HepG2 (cell line): ENCODE results near the gene QRICH2. TPM values are rescaled to one million over a fixed set of nuclear protein-coding genes. Genes with fewer than 3 reads are reported as not detected.

Experiments
- ATAC-seq: fragments of 200-7000 bp; cut with Tn5 transposase; 3 replicates; pipeline ENCODE4 v1.9.1; 2020; ENCODE audit warnings: mild to moderate bottlenecking, moderate library complexity
- BruUV-seq: library from RNA; stranded (reverse); fragments of 400-500 nt; replicated peaks from 2 replicates; lab custom pipeline; 2021; lab: Mats Ljungman, UMichigan
- CTCF ChIA-PET: fragments of 300-600 bp; formaldehyde crosslinking; extraction: SDS; loops from one replicate; lab custom pipeline; 2021; ENCODE audit warnings: low total read pairs, inconsistent platforms, low intra/inter-chr PET ratio; lab: Yijun Ruan, JAX
- POLR2A ChIA-PET: fragments of 350-600 bp; sonication (Branson Sonifier 250); formaldehyde crosslinking; loops from one replicate; lab custom pipeline; 2020; ENCODE audit warnings: antibody characterized with exemption, inconsistent platforms; lab: Yijun Ruan, JAX
- DNase-seq: peaks from one replicate; pipeline ENCODE4 v3.0.0-alpha.2; 2015; ENCODE audit warnings: low spot score
- FAIRE-seq: peaks from 3 replicates; lab custom pipeline; 2011; peaks lifted over from hg19 to GRCh38; lab: Jason Lieb, UNC
- H2AFZ ChIP-seq: one replicate; pipeline ENCODE4 v1.6.1; 2011; ENCODE audit warnings: low read length, inconsistent platforms
- H3K27ac ChIP-seq: fragments of 300-600 bp; 3 replicates; pipeline ENCODE4 v1.8.0; 2011; ENCODE audit warnings: mixed run types, mild to moderate bottlenecking, mixed read lengths, low read length, inconsistent platforms; ENCODE audit not compliant: insufficient read depth; ENCODE audit errors: extremely low read length
- H3K27me3 ChIP-seq, 2 experiments: fragments of 200-600 bp in 1 of 2; 2 replicates in 1 of 2; 3 replicates in 1 of 2; pipeline versions ENCODE4 v1.6.0 to v1.8.0; 2011; ENCODE audit warnings: low read length in 2 of 2, mild to moderate bottlenecking in 2 of 2, moderate library complexity in 2 of 2, inconsistent platforms in 1 of 2; ENCODE audit not compliant: insufficient read depth in 2 of 2, control insufficient read depth in 1 of 2
- H3K36me3 ChIP-seq, 2 experiments: fragments of 200-600 bp in 1 of 2; replicated peaks in 1 of 2; 2 replicates in 1 of 2; 3 replicates in 1 of 2; pipeline versions ENCODE4 v1.5.1 to v1.8.0; 2011; ENCODE audit warnings: low read length in 2 of 2, inconsistent platforms in 1 of 2; ENCODE audit not compliant: insufficient read depth in 2 of 2, control insufficient read depth in 1 of 2
- H3K4me1 ChIP-seq: 2 replicates; pipeline ENCODE4 v1.5.1; 2012; ENCODE audit warnings: low read length, inconsistent platforms; ENCODE audit not compliant: insufficient read depth
- H3K4me2 ChIP-seq: 2 replicates; pipeline ENCODE4 v1.6.0; 2011; ENCODE audit warnings: low read depth, low read length, inconsistent platforms
- H3K4me3 ChIP-seq, 3 experiments: fragments of 200-600 bp in 1 of 3; sonication (generic), shearing (Covaris generic) in 1 of 3; replicated peaks in 1 of 3; 2 replicates each; pipeline ENCODE4 v1.5.1; 2011 to 2016; ENCODE audit warnings: low read length in 3 of 3, inconsistent platforms in 2 of 3, low read depth in 2 of 3, mild to moderate bottlenecking in 2 of 3, control low read depth in 1 of 3, mixed read lengths in 1 of 3; ENCODE audit not compliant: insufficient read depth in 1 of 3
- H3K79me2 ChIP-seq: one replicate; pipeline ENCODE4 v1.6.1; 2011; ENCODE audit warnings: low read length, inconsistent platforms; ENCODE audit not compliant: insufficient read depth
- H3K9ac ChIP-seq: 2 replicates; pipeline ENCODE4 v1.6.0; 2011; ENCODE audit warnings: mild to moderate bottlenecking, low read depth, low read length, inconsistent platforms; ENCODE audit not compliant: insufficient read depth
- H3K9me3 ChIP-seq: 2 replicates; pipeline ENCODE4 v1.5.1; 2012; ENCODE audit warnings: mild to moderate bottlenecking, low read length
- H4K20me1 ChIP-seq: 2 replicates; pipeline ENCODE4 v1.6.0; 2011; ENCODE audit warnings: inconsistent platforms, mild to moderate bottlenecking, low read length, moderate library complexity; ENCODE audit not compliant: insufficient read depth
- EHMT2 ChIP-seq: fragments of 200-600 bp; sonication (generic); IDR thresholded peaks from 2 replicates; pipeline ENCODE4 v1.7.0; 2017; ENCODE audit warnings: antibody characterized with exemption, low read depth, low read length, borderline replicate concordance
- ELF4 ChIP-seq: sonication (generic); formaldehyde crosslinking; IDR thresholded peaks from 2 replicates; pipeline ENCODE4 v1.5.0; 2020; ENCODE audit warnings: missing genetic modification reagents, mild to moderate bottlenecking, moderate library complexity, borderline replicate concordance
- GTF3A ChIP-seq: sonication (generic); formaldehyde crosslinking; conservative IDR thresholded peaks from 2 replicates; pipeline ENCODE4 v1.4.0; 2020; ENCODE audit warnings: mild to moderate bottlenecking, missing genetic modification reagents
- JUNB ChIP-seq: sonication (generic); formaldehyde crosslinking; IDR thresholded peaks from 2 replicates; pipeline ENCODE4 v1.8.0; 2022; ENCODE audit warnings: missing genetic modification reagents, mild to moderate bottlenecking, borderline replicate concordance
- KLF9 ChIP-seq: IDR thresholded peaks from 2 replicates; pipeline ENCODE4 v1.6.1; 2016; ENCODE audit warnings: low read depth
- MTF2 ChIP-seq: sonication (generic); formaldehyde crosslinking; IDR thresholded peaks from 2 replicates; pipeline ENCODE4 v1.5.0; 2020; ENCODE audit warnings: missing genetic modification reagents, borderline replicate concordance
- THYN1 ChIP-seq: sonication (generic); formaldehyde crosslinking; IDR thresholded peaks from 2 replicates; pipeline ENCODE4 v1.8.1; 2023; ENCODE audit warnings: low read depth, mild to moderate bottlenecking, moderate library complexity, missing genetic modification reagents, borderline replicate concordance
- ZMYM2 ChIP-seq: sonication (generic); formaldehyde crosslinking; IDR thresholded peaks from 2 replicates; pipeline ENCODE4 v1.8.0; 2022; ENCODE audit warnings: mild to moderate bottlenecking, missing genetic modification reagents
- ZNF550 ChIP-seq: sonication (generic); formaldehyde crosslinking; IDR thresholded peaks from 2 replicates; pipeline ENCODE4 v1.4.0; 2020; ENCODE audit warnings: mild to moderate bottlenecking, missing genetic modification reagents, borderline replicate concordance
- ZZZ3 ChIP-seq: sonication (generic); formaldehyde crosslinking; IDR thresholded peaks from 2 replicates; pipeline ENCODE4 v1.4.0; 2020; ENCODE audit warnings: missing genetic modification reagents, mild to moderate bottlenecking, borderline replicate concordance
- whole genome bisulfite sequencing: methylation state at CpG from one replicate; pipeline ENCODE4 v1.1.6; 2017; ENCODE audit warnings: low lambda C conversion rate; 5-methylcytosine and 5-hydroxymethylcytosine counted together
- in situ Hi-C: cut with HindIII; loops from 2 replicates; pipeline ENCODE4 v1.10.0; 2017; ENCODE audit warnings: low pct_unique_long_range_greater_than_20kb; ENCODE audit not compliant: extremely low pct_ligation_motif_present
- intact Hi-C: fragments of 100-400 bp; cut with micrococcal nuclease; formaldehyde crosslinking; loops from one replicate; pipeline ENCODE4 v1.10.0; 2022; ENCODE audit not compliant: unreplicated experiment
- polyA plus RNA-seq, 8 experiments: library from polyadenylated mRNA; depleted of rRNA in 3 of 8; stranded (reverse) in 7 of 8; unstranded in 1 of 8; fragments of >200 nt; fragmentation: Illumina TruSeq in 4 of 8; extraction: Trizol in 4 of 8; gene quantifications; 2 replicates each; pipeline versions ENCODE4 v1.2.1 to v1.2.3, GENCODE V29; 2011 to 2016; ENCODE audit warnings: low read depth in 4 of 8, missing spikeins in 1 of 8, mixed read lengths in 1 of 8; ENCODE audit not compliant: insufficient read depth in 1 of 8
- total RNA-seq, 5 experiments: library from RNA; depleted of rRNA; stranded (reverse); fragments of >200 nt; fragmentation: Illumina TruSeq; extraction: Trizol; gene quantifications; 2 replicates each; pipeline ENCODE4 v1.2.3, GENCODE V29; 2016; ENCODE audit warnings: low read depth in 1 of 5
- TF ChIP-seq, protein P1 (sequence below): sonication (generic); formaldehyde crosslinking; IDR thresholded peaks from 2 replicates; pipeline ENCODE4 v1.4.0; 2020; ENCODE audit warnings: mild to moderate bottlenecking, missing genetic modification reagents, borderline replicate concordance

The QRICH2 gene
- total and polyA plus RNA-seq, 2 of the 13 experiments (the other 11 are each of a cell fraction or from before 2014, with no cell fraction given): 3.7 to 5.7 TPM

DNA sequence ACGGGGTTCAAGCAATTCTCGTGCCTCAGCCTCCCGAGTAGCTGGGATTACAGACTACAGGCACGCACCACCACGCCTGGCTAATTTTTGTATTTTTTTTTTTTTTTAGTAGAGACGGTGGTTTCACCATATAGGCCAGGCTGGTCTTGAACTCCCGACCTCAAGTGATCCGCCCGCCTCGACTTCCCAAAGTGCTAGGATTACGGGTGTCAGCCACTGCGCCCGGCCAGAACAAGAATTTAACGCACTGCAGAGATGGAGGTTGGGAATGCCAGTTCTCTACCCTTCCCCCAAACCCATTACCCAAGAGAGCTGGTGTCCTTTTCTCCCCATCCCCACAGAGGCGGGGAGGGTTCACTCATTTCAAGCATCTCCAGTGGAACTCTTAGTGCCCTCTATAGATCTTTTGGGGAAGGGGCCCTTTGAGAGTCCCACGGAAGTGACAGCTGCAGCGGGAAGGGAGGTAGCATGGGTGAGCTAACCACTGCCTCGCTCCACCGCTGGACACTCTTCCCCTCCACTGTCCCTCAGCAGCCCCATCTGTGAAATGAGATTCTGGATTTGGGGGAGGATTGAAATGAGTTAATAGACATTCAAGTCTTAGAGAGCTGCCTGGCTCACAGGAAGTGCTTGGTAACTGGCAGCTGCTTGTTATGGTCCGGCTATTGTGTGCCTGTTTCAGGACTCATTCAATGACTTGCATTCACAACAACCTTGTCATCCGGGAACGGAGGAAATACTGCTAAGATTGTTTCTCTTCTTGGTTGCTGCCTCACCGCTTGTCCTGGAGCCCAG lies 46.5 kb downstream of the QRICH2 start:
- peaks cover 72% of the 10 kb centered on the region for H3K4me1 ChIP-seq
- peaks cover 5% of the 10 kb centered on the region for H3K79me2 ChIP-seq
- H3K4me3 ChIP-seq: no peak overlapping the region
- no peaks in the 10 kb centered on the region for H3K27me3 ChIP-seq
- WGBS: 86% methylated on average over 23 of the region's 23 CpGs
- no peak overlapping the region for H3K9ac ChIP-seq
- H3K36me3 ChIP-seq: no peaks in the 10 kb centered on the region
- H3K4me2 ChIP-seq: no peak overlapping the region
- no peak for FAIRE-seq
- ChIA-PET CTCF (no interaction called here), POLR2A (interaction anchor here (1.0 to 5.6 kb wide), 5 partner anchors 10 to 115 kb away, joined by 3 to 51 read pairs (median 8); no protein-coding TSS in a partner anchor)
- in situ Hi-C loops (no loop called here), intact Hi-C loops (no loop called here)
- H3K27ac ChIP-seq: no peak overlapping the region
- no peaks in the 10 kb centered on the region for H4K20me1 ChIP-seq
- BruUV-seq: no TSS peak
- no peak for TF ChIP-seq EHMT2
- TF ChIP-seq MTF2 (CRISPR knock-in tag): no peak
- TF ChIP-seq ZNF550 (CRISPR knock-in tag): no peak
- TF ChIP-seq, protein P1, sequence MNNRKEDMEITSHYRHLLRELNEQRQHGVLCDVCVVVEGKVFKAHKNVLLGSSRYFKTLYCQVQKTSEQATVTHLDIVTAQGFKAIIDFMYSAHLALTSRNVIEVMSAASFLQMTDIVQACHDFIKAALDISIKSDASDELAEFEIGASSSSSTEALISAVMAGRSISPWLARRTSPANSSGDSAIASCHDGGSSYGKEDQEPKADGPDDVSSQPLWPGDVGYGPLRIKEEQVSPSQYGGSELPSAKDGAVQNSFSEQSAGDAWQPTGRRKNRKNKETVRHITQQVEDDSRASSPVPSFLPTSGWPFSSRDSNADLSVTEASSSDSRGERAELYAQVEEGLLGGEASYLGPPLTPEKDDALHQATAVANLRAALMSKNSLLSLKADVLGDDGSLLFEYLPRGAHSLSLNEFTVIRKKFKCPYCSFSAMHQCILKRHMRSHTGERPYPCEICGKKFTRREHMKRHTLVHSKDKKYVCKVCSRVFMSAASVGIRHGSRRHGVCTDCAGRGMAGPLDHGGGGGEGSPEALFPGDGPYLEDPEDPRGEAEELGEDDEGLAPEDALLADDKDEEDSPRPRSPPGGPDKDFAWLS (CRISPR knock-in tag): no peak
- no peak for TF ChIP-seq JUNB (CRISPR knock-in tag)
- TF ChIP-seq ZMYM2 (CRISPR knock-in tag): no peak
- no peak for TF ChIP-seq ELF4 (CRISPR knock-in tag)
- no peak for TF ChIP-seq ZZZ3 (CRISPR knock-in tag)
- no peak for TF ChIP-seq THYN1 (CRISPR knock-in tag)
- no peak for TF ChIP-seq KLF9 (CRISPR knock-in tag)
- TF ChIP-seq GTF3A: no peak
- H2AFZ ChIP-seq: no peak overlapping the region
- no peaks in the 10 kb centered on the region for H3K9me3 ChIP-seq
- DNase-seq: no peak
- no peak for ATAC-seq
